NB4 (cell line): Measurements from ENCODE around the gene SH3BGRL3.

ENCODE experiments used
- CTCF ChIP-seq: IDR thresholded peaks from one replicate; pipeline ENCODE4 v1.5.1; 2012; ENCODE audit warnings: low read depth, low read length
- POLR2A ChIP-seq: IDR thresholded peaks from 2 replicates; pipeline ENCODE4 v1.6.1; 2011; ENCODE audit warnings: mild to moderate bottlenecking; ENCODE audit not compliant: insufficient read length; ENCODE audit errors: extremely low read depth

DNA sequence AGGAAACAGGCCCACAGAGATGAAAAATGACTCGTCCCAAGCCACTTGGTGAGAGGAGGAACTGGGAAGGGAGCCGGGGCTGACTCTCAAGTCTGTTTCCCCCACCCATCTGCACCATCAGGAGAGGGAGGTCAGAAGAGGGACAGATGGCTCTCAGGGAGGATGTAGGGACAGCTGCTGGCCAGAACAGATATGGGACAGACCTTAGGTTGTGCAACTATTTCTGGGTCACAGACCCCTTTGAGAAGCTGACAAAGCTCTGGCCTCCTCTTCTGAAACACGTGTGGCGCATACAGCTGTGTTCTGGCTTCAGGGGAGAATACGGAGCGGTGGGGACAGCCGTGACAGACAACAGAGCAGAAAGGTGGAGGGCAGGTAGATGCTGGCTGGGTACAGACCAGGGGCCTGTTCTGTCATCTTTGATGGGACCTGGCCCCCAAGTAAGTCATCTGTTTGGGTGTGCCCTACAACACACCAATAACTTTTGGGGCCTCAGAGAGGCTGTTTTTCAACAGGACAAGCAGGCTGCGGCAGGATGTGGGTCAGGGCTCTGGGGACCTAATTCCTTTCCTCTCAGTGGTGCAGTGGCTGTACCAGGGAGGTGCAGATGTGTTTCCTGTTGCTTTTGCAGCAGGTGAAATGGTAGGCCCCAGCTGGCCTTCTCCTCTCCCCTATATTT is 7.3 kb downstream of the SH3BGRL3 start:
- TF ChIP-seq CTCF (no peak), POLR2A (no peak)
